NCI-H128 (cell line): Measurements from ENCODE around the gene CYP4F12.
"Not testable (repeated sequence)": the region's sequence is repeated elsewhere in the genome, so short reads cannot be mapped to it uniquely, and the experiment has no call there.

Experiments used
- DNase-seq: peaks from one replicate; lab custom pipeline; 2025; ENCODE audit not compliant: unreplicated experiment; lab: John Stamatoyannopoulos, UW

The CYP4F12 gene

DNA sequence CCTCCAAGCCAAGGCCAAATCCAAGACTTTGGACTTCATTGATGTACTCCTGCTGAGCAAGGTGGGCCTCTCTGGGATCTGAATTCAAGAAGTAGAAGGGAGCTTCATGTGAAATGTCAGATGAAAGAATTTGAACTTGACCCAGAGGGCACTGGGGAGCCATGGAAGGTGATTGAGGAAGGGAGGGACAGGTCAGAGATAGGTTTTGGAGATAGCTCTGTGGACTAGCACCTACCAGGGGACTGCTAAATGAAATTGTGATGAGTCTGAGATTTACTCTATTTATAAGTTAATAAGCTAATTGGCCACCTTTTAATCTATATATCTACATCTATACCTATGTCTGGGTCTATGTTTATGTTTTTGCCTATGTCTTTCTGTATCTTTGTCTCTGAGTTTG lies 22.8 kb upstream of the CYP4F12 start:
- DNase-seq, result not testable (repeated sequence)

DNA sequence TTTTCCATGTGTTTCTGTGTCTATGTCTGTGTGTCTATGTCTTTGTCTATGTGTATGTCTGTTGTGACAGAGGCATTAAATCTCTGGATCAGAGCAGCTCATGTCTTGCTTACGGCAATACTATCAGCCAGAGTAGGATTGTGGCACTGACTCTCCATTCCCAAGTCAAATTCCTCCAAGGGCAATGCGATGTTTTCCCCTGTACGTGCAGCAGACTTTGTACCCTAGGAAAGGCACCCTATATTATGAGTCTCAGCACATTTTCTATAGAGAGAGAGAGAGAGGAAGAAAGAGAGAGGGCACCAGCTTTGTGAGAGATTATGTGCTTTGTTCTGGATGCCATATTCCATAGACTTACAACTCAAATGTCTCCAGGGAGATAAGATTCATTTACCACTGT lies 21.1 kb upstream of the CYP4F12 start:
- DNase-seq, result no peak

DNA sequence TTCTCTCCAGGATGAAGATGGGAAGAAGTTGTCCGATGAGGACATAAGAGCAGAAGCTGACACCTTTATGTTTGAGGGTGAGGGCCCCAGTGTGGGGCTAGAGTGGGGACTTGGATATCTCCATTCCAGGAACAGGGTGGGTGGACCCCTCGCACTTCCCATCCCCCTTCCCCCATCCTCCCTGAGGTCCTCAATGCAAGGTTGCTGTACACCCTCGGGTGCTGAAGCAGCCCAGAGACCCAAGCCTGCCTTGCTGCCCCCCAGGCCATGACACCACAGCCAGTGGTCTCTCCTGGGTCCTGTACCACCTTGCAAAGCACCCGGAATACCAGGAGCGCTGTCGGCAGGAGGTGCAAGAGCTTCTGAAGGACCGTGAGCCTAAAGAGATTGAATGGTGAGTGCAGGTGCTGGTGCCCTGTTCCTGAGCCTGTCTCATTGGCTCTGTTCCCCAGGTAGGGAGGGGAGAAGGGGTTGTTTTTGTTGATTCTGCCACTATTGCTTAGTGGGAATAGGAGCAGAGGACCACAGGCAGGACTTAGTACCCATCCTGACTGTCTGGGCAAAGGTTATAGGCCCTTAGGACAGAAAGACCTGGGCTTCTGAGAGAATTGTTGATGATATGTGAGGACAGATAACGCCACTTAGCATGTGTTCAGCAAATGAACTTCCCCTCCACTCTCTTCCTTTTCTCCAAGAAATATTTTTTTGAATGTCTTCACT lies 20.2 kb upstream of the CYP4F12 start:
- no peak for DNase-seq

DNA sequence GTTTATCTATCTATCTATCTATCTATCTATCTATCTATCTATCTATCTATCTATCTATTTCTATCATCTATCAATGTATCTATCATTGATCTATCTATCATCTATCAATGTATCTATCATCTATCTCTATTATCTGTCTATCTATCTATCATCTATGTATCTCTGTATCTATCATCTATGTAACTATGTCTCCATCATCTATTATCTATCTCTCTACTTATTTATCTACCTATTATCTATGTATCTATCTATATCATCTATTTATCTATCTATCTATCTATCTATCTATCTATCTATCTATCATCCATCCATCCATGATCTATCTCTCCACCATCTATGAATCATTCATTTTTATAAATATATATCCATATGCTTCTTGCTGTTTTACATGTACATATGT lies 16.4 kb upstream of the CYP4F12 start:
- DNase-seq, result no peak

DNA sequence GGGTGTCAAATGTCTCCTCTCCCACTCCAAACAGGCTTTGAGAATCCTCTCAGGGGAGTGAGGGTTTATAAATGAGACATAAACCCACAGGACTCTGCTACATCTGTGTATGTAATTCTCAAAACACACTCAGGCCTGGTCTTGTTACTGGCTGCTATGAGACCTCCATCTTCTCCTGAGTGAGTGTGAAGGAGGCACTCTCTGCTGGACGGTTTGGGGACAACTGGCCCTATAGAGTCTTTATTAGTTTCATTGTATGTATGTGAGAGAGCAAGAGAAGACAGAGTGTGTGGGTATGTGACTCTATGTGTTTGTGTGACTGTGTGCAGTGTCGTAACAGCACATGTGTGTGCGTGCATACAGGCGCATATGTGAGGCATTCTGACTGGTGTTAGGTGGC lies 9.6 kb upstream of the CYP4F12 start:
- DNase-seq, result no peak

DNA sequence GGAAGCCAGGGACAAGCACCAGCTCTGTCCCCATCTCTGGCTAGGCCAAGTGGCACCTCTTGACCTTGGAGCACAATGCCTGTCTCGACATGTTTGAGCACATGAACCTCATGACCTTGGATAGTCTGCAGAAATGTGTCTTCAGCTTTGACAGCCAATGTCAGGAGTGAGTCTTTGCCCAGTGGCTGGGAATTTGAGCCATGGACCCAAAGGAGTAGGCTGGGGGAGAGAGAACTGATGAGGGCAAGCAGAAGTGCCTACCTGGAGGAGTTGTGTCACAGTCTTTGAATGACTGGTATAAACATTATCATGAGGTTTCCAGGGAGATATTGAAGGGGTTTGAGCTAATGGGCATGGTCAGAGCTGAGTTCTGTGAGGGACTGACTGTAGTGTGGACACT lies 6.7 kb upstream of the CYP4F12 start:
- DNase-seq, result no peak

DNA sequence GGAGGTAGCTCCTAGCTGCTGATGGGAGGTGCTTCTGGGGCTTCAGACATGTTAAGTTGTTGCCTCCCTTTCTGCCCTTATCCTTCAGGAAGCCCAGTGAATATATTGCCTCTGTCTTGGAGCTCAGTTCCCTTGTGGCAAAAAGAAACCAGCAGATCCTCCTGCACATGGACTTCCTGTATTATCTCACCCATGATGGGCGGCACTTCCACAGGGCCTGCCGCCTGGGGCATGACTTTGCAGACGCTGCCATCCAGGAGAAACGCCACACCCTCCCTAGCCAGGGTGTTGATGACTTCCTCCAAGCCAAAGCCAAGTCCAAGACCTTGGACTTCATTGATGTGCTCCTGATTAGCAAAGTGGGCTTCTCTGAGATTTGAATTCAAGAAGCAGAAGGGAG lies 6.0 kb upstream of the CYP4F12 start:
- DNase-seq, result no peak

DNA sequence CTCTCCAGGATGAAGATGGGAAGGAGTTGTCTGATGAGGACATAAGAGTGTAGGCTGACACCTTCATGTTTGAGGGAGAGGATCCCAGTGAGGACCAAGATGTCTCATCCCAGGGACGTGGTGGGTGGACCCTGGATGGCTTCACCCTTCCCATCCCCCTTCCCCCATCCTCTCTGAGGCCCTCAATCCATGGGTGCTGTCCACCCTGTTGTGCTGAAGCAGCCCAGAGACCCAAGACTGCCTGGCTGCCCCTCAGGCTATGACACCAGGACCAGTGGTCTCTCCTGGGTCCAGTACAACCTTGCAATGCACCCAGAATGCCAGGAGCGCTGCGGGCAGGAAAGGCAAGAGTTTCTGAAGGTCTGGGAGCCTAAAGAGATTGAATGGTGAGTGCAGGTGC lies 3.4 kb upstream of the CYP4F12 start:
- DNase-seq, result no peak

DNA sequence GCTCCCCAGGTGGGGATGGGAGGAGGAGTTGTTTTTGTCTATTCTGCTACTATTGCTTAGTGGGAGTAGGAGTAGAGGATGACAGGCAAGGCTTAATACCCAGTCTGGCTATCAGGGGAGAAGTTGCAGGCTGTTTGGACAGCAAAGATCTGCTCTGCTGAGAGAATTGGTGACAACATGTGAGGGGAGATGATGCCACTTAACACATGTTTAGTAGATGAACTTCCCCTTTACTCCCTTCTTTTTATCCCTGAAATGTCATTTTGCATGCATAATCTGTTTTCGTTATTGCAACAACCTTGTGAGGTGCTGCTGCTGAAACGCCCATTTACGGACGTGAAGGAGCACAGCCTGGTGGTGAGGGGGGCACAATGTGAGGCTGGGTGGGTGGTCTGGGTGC lies 3.0 kb upstream of the CYP4F12 start:
- DNase-seq, result no peak

DNA sequence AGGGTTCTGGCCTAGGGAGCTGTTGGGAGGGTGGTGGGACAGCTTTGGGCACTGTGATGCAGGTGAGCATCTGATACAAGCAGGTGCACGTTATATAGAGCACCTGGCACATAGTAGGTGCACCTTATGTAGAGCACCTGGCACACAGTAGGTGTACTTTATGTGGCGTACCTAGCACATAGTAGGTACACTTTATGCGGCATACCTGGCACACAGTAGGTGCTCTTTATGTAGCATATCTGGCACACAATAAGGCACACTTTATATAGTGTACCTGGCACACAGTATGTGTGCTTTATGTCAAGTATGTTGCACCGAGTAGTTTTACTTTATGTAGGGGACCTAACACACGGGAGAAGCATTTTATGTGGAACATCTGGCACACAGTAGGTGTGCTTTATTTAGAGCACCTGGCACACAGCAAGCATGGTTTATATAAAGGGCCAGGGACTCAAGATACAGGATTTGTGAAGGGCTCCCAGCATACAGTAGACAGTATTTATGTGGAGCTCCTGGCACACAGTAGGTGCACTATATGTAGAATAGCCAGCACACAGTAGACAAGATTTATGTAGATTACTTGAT lies 1.6 kb upstream of the CYP4F12 start:
- DNase-seq, result no peak

DNA sequence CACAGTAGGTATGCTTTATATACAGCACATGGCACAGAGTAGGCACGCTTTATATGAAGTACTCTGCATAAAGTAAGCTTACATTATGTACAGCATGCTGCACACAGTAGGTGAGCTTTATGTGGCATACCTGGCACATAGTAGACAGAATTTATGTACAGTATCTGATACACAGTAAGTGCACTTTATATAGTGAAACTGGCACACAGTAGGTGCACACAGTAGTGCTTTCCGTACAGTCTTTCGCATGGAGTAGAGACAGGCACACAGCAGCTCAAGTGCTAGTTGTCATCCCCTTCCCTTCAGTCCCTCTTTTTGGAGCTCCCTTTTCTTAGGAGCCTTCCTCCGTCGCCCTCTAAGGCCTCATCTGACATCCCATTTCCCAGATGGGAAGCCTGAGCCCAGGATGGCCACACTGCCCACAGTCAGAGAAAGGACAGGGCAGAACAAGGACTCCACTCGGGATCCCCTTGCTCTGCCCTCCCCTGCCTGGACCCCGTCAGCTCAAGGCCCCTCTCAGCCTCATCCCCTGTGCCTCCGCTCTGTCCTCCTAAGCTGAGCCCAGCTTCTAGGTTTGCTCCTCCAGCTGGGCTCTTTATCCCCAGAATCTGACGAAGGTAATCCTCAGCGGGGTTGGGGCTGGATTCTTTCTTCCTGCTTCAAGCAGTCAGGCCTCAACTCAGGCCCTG lies 852 bp upstream of the CYP4F12 start:
- DNase-seq, result no peak

DNA sequence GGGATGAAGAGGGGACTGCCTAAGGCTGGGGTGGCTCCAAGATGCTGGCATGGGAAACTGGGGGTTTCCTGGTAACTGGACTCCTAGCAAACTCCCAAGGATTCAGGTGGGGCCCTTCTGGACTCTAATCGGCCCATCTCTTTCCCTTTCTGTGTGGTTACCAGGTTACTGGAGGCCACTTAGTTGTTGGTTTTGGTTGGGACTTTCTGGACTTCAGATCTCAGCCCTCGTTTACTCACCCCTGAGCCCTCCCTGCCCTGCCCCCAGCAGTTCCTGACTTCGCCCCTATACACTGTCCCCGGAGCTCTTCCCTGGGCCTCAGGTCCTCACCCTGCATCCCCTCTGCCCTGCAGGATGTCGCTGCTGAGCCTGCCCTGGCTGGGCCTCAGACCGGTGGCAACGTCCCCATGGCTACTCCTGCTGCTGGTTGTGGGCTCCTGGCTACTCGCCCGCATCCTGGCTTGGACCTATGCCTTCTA lies 328 bp downstream of the CYP4F12 start:
- DNase-seq, result no peak

DNA sequence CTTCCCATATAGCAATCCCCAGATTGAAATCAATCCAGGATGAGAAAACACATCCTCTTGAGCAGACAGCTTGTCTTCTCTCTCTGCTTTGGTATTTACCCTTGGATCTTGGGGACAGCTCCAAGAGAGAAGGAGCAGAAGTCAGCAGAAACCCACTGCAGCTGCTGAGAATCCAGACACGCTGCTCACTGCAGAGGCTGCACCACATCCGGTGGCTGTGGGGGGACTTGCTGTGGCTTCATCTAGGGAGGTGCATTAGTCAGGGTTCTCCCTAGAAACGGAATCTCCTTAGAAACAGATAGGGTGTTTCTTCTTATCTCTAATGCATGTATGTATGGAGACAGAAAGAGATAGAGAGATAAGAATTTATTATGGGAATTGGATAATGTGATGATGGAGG lies 2.7 kb downstream of the CYP4F12 start:
- no peak for DNase-seq

DNA sequence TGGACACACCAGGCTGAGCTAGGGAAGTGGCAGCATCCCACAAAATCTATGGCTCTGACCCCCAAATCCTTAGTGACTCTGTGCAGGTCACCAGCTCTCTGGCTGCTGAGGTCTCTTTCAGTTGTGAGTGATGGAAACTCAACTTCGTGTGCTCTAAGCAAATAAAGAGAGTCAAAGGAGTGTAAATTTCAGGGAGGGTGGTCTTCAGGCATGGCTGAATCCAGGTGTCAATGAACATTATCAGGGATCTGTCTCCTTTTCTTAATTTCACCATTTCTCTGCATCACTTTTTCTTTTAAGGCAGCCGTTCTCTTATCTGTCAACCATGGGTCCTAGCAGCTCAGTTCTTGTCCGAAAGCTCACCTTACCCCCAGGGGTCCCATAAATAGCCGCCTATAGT lies 6.2 kb downstream of the CYP4F12 start:
- no peak for DNase-seq

DNA sequence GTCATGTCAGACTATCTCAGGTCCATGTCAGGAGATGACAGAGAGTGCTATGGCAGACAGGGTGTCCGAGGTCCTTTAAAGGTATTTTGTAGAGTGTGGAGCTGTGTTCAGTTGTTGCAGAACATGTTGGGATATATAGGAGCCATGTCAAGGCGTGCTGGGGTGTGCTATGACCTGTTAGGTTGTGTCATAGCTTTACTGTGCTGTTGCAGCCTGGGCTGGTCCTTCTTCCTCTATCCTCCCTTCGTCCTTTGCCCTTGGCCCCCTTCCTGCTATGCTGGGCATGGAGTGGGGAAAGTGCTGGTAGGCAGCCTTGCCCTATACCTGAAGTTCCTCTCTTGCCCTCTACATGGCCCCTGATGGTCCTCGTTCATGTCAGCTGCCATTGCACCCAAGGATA lies 7.0 kb downstream of the CYP4F12 start:
- DNase-seq, result not testable (repeated sequence)

DNA sequence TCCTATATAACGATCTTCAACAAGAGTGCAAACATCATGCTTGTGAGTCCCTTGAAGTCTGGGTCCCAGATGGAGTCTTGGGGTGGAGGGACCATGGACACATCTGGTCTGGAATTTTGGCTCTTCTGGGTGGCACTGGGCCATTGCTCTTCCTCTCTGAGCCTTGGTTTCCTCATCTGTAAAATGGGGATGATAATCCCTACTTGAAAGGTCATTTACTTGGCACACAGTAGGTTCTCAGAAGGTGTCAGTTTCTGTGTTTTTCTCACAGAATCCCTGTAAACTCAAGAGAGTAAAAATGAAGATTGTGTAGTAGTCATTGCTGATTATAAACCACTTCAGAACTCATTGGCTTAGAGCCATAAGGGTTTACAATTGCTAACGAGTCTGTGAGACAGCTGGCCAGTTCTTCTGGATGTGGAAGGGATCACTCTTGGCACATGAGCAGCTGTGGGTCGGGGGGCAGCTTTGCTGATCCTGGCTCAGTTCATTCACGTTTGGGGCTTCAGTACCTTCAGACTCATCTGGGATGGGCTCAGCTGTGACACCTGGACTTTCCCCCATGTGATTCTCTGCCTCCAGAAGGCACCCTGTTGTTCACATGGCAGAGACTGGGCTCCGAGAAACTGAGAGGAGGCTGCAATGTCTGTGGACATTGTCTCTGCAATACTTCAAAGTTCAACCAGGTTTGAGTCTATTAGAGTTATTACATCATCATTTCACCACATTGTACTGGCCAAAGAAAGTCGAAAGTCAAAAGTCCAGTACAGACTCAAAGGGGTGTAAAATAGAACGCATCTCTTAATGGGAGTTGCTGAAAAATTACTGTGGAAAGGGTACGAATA lies 7.8 kb downstream of the CYP4F12 start:
- DNase-seq, result no peak

DNA sequence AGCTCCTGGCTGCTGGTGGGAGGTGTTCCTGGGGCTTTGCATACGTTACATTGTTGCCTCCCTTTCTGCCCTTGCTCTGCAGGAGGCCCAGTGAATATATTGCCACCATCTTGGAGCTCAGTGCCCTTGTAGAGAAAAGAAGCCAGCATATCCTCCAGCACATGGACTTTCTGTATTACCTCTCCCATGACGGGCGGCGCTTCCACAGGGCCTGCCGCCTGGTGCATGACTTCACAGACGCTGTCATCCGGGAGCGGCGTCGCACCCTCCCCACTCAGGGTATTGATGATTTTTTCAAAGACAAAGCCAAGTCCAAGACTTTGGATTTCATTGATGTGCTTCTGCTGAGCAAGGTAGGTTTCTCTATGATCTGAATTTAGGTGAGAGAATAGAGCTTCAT lies 10.5 kb downstream of the CYP4F12 start:
- DNase-seq, result no peak

DNA sequence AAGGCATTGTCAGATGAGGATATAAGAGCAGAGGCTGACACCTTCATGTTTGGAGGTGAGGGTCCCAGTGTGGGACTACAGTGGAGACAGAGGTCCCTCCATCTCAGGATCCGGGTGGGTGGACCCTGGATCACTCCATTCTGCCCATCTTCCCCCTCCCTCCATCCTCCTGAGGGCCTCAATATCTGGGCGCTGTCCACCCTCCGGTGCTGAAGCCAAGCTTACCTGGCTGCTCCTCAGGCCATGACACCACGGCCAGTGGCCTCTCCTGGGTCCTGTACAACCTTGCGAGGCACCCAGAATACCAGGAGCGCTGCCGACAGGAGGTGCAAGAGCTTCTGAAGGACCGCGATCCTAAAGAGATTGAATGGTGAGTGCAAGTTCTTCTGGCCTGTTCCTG lies 11.9 kb downstream of the CYP4F12 start:
- DNase-seq, result no peak

DNA sequence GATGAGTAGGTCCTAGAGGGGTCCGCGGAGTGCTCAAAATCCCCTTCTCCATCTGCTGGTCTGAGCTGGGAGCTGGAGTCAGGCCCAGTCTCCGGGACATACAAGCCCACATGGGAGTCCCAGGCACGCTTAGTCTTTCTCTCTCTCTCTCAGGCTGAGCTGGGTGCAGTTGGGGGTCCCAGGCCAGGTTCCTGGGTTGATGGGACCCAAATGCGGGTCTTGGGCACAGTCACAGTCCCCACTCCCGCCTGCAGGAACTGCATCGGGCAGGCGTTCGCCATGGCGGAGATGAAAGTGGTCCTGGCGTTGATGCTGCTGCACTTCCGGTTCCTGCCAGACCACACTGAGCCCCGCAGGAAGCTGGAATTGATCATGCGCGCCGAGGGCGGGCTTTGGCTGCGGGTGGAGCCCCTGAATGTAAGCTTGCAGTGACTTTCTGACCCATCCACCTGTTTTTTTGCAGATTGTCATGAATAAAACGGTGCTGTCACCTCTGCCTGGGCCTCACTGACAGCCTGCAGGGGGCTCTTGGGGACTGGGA lies 23.8 kb downstream of the CYP4F12 start:
- no peak for DNase-seq

DNA sequence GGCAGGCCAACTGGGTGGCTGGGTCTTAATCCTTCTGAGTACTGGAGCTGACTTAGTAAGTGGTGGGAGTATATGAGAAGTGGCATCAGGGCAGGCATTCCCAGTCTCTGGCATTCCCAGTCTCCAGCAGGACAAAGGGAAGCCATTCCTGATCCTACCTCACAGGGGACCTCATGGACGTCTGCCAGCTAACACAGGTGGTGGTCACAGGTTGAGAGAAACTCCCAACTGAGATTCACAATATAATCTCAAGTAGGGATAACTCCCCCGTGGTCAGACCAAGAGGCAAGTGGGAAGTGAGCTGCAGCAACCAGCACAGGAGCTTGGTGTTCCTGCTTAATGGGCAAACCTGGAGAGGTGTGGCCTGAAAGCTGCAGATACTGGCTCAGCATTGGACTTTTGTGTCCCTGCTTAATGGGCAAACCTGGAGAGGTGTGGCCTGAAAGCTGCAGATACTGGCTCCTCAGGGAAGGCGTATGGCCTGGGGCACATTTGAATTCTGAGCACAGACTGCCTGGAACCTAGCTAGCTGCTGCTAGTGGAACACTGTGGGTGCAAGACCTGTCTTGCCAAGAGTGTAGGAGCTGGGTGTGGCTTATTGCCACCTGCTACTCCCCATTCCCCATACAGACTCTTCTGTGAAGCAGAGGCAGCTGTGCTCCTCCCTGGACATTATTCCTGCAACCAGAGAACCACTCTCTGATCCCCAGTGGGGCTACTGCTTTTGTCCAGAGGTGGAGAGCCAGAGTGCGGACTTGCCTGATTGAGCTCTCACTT lies 29.1 kb downstream of the CYP4F12 start:
- no peak for DNase-seq
